ENCODE measurements around the gene SORBS1.
A peak's percentile ranks its signal among the peaks of the same experiment; 100 is the strongest.

SORBS1 gene

GRCh38 chr10:95564291-95564690, 3.1 kb upstream of the SORBS1 start:
- no peak for DNase-seq

GRCh38 chr10:95562341-95562965, 1.3 kb upstream of the SORBS1 start:
- DNase-seq: no peak

DNA sequence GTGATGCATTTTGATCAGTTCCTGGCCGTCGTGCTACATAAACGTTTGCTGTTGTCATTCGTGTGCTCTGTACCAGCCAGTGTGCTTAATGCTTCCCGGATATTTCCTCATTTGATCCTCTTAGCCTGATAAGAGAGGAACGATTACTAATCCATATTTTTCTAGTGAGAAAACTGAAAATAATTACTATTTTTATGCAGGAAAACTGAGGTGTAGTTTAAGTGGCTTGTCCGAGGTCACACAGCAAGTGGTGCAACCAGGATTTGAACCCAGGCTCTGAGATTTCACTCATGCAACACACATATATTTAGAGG, 650 bp upstream of the SORBS1 start:
- DNase-seq: no peak

GRCh38 chr10:95560278-95561176, 644 bp downstream of the SORBS1 start:
- peak in 1 of 2 donors; percentile 7 for DNase-seq

- DNase-seq: no peak
These were observed 1.3 kb downstream of the SORBS1 start for GRCh38 chr10:95559896-95560277.

GRCh38 chr10:95559471-95559870, 1.7 kb downstream of the SORBS1 start:
- no peak for DNase-seq

DNA sequence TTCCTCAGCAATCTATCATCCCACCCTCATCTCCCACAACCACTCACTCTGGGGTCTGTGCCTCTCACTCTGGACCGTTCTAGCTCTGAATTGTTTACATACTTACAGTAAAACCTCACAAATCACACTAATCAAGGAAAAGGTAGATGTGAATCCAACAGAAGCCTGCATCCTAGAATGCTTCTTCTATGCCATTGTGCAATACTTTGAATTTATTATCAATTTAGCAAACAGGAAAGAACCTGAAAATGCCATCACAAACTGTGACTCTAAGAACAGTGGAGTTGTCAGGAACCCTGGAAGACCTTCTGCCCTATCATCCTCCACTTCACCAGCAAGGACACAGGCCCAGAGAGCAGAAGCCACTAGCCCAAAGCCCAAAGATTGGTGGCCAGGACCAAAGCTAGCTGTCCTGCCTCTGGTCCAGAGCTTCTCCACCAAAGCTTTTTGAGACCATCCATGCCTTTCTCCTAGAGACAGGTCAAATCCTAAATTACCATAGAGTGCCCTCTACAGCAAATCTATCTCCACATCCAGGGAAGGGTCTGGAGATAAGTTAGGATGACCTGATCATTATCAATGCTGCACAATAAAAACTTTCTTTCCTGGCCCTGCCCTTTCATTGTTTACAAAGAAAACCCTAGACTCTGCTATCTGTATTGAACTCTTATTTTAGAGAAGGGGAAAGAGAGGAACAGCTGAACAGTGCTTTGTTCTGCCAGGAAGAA, 2.4 kb downstream of the SORBS1 start:
- DNase-seq: no peak

DNA sequence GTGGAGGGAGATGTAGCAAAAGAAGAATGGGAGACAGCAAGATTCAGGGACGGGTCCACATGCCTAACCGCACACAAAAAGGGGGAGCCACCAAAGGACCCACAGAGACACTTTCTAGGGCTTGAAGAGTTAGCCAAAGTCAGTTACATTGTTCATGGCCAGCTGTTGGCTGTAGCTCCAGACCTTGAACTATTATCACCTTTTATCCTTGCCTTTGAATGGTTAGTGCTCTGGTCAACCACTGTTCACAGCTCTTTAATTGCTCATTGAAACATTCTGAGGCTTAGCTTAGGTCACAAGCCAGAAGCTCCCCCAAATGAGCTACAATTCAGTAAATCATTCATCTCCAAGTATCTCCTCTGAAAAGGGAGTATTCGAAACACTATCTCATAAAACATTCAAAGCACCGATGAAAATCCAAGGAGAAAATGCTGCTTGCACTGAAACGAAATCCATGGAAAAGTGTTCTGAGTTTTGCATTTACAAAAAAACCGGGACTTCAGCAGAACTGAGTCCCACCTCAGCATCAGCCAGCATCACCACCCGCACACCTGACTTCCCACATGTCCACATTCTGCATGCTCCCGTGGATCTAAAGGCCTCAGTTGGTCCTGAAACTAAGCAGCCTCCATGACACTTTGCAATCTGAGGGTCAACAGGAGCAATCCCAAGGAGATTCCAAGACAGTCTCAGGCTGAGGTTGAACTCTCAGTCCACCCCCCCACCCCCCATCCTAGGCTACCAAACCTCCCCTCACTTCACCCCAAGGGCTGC, 4.0 kb downstream of the SORBS1 start:
- DNase-seq: no peak

DNA sequence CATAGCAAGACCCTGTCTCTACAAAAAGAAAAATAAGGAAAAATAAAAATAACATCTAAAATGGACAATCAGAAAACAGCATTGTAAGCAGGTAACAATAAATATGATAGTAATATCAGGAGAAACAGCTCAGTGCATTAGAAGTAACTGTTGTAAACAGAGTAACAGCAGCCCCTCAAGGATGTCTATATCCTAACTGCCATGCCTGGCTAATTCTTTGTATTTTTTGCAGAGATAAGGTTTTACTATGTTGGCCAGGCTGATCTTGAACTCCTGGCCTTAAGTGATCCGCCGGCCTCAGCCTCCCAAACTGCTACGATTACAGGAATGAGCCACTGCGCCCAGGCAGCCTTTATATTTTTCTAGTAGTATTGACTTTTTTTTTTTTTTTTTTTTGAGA, 7.5 kb downstream of the SORBS1 start:
- DNase-seq: no peak

DNA sequence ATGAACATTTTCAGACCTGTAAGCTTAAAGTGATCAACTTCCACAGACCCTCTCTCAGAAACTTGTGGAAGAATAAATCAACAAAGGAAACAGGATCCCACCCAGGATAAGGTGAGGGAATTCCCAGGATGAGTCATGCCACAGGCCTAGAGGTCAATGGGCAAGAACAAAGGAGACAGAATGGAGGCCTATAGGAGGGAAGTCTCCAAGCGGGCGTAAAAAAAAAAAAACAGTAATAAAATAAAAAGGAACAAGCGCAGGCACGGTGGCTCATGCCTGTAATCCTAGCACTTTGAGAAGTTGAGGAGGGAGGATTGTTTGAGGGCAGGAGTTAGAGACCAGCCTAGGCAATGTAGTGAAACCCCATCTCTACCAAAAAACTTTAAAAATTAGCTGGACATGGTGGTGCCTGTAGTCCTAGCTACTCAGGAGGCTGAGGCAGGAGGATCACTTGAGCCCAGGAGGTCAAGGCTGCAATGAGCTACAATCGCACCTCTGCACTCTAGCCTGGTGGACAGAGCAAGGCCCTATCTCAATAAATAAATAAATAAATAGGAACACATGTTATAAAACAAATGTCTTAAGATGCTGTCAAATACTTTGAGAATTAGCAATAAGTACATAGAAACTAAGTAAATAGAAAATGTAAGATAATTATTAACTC, 8.4 kb downstream of the SORBS1 start:
- no peak for DNase-seq

DNA sequence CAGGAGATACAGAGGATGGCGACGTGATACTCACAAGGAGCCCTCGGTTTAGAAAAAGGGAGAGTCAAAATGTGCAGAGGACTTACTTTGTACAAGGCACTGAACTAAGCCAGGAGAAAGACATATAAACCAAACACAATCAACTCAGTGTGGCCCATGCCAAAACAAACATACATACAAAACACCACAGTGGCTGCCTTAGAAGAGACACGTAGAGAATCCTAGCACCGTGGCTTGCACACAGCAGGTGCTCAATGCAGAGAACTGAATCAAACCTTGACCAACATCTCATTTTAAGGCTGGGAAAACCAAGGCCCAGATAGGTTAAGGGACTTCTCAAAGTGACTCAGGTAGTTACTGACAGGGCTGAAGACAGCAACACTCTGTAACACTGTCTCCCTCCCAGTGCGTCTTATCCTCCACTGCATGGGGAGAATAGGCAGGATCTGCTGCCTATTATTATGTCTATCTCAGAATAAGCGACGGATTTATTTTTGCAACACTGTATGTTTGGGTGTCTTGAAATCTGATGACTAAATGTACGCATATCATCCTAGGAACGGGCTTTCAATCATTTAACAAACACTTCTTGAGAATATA, 11.0 kb downstream of the SORBS1 start:
- DNase-seq: no peak

GRCh38 chr10:95547791-95548435, 13.3 kb downstream of the SORBS1 start:
- DNase-seq: no peak

GRCh38 chr10:95547197-95547596, 14.0 kb downstream of the SORBS1 start:
- DNase-seq: no peak

DNA sequence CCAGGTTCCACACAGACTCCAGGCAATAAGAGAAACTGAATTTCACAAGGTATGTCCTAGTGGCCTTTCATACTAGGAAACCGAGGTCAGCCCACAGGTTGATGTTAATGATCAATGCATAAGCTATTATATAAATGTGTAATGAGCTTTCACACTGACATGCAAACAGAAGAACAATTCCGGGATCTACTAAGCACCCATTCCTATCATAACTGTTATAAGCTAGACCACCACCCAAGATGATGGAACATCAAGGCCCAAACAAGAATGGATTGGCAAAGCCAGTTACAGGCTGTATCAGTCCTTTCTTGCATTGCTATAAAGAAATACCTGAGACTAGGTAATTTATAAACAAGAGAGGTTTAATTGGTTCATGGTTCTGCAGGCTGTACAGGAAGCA, 15.2 kb downstream of the SORBS1 start:
- no peak for DNase-seq

DNA sequence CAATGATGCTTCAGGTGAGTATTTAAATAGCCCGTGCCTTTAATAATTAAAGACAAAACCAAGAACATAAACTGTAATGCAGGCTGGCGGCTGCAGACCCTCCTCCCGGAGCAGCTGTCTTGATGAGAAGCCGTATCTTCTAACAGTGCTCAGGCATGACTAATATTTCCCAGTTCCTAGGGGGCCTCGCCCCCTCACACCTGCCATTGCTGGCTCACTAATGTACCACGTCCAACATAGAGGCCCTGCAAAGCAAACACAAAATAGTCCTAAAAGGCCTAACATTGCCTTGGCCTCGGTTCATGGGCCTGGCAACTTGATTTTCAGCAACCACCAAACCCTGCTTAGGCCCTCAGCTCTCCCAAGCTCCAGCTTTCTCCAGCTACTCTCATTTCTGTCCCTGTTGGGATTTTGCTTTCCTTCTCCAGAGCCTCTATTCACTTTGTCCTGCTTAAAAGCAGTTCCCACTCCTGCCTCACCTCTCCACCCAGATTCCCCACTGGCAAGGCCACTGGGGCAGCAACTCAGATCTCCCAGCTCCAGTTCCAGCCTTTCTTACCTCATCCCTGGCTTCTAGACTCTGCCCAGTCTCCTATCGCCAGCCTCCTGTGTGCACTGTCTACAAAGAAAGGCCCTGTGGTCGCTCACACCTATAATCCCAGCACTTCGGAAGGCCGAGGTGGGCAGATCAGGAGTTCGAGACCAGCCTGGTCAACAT, 16.2 kb downstream of the SORBS1 start:
- DNase-seq: no peak

DNA sequence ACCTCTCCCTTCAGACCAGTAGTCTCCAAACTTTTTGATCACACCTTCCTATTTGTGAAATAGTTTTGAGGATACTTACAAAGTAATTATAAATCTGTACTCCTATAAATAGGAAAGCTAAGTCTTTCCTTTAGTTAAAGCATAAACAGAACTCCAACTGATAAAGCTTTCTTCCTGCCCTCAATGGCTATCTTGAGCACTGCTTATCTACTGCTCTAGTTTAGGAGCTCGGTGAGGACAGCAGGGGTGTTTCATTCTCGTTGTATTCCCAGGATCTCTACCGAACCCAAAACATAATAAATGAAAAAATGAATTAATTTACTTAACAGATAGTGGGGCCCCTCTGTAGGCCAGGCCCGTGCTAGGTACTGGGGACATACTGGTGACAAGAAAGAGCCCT, 17.7 kb downstream of the SORBS1 start:
- no peak for DNase-seq

DNA sequence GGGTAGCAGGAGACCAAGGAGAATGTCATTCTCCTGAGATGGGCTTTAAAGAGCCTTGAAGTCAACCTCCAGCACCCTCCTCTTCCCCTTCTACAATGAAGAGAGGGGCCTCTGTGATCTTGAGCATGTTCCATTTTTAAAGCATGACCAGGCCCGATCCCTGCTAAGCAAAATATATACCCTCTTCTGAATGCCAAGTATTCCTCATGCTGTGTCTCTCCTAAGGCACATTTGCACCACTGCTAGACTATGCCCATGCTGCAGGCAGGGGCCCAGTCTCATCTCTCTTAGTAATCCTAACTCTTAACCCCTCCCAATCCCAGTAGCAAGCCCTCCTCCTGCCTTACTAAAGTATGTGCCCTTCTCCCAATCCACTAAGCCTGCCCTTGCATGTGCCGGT, 18.4 kb downstream of the SORBS1 start:
- no peak for DNase-seq

DNA sequence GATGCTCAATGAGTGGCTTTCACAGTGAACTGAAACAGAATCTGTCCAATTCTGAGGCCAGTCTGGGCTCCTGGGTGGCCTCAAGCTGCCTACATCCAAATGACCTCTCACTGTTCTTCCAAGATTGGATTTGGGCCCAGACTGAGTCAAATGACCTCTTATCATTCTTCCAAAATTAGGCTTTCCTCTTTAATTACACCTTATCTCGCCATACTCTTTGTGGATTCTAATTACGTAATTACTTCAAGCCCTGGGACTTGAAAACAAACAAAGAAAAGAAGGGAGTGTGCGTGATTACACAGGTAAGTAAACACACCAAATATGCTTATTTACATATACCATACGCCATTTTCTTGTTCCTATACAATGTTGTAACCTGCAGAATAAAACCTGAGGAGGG, 18.8 kb downstream of the SORBS1 start:
- no peak for DNase-seq

DNA sequence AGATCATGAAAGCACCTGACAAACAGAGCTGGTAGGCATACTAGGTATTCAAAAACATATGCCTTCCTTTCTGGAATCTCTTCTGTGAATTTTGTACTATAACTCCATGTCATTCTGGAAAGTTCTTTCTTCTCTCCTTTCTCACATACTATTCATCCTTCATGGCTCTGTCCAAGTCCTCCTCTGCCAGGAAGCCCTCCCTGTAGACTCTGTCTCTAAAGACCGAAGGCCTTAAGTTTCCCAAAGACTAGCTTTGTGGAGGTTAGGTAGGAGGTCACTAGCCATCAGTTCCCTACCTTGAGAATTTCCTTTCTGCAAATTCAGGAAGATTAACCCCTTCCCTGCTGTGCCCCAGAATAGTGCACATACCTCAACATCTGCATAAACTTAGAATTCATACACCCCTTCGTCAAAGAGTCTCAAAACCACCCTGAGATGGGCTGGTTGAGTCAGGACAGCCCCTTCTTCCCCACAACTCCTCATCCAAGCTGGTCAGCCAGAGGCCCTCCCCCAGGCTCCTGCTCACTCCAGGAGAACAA, 20.6 kb downstream of the SORBS1 start:
- DNase-seq: no peak

- no peak for DNase-seq
These were observed 21.4 kb downstream of the SORBS1 start for GRCh38 chr10:95539560-95540284.
